KG1 (cell line): ENCODE measurements around the gene LOXHD1.

Experiments
- DNase-seq: peaks from one replicate; lab custom pipeline; 2025; lab: John Stamatoyannopoulos, UW

Gene LOXHD1

DNA sequence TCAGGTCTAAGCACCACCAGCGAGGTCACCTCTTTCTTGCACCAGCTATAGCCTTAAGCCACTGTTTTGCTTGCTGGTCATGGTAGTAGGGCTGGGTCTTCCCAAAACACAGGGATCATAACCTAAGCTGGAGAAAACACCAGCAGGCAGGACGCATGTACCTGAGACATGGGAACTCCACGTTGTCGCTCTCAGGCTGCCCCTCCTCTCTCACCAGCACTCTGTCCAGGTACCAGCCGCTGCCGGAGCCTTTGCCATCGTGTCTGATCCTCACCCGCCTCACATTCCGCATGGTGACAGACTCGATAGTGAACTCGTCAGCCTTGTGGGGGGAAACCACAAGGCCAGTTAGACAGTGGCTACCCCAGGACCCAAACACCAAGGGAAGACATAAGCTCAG lies 79.5 kb downstream of the LOXHD1 start:
- no peak for DNase-seq

DNA sequence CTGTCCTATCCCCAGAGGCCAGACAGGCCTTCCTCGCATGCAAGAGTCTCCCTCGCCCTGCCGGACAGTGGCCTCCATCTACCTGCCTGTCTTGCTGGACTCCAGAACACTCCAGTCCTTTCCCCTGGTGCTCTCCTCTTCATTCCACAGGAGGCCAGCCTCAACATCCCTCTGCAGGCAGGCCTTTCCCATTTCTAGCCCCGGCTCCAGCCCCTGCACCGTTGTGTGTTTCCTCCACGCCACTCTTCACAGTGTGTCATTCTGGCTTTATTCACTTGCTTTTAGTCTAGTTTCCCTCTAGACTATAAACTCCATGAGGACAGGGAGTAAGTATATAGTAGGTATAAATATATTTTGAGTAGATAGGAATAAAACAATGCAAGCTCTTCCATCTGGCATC lies 81.2 kb downstream of the LOXHD1 start:
- DNase-seq: no peak

DNA sequence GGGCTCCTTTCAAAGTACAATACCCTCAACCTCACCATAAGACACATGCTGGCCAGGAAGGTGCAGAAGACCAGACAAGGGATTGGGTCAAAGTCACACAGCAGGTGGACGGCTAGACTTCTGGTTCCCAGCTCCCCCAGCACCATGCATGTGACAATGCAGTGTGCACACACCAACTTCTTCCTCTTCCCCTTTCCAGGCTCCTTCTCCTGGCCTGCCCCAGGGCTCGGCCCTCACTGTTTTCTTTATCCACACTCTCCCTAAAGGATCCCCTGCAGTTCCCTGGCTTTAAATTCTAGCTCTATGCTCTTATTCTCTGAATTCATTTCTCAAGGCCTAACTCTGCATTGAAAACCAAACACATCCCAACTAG lies 82.3 kb downstream of the LOXHD1 start:
- DNase-seq: no peak

DNA sequence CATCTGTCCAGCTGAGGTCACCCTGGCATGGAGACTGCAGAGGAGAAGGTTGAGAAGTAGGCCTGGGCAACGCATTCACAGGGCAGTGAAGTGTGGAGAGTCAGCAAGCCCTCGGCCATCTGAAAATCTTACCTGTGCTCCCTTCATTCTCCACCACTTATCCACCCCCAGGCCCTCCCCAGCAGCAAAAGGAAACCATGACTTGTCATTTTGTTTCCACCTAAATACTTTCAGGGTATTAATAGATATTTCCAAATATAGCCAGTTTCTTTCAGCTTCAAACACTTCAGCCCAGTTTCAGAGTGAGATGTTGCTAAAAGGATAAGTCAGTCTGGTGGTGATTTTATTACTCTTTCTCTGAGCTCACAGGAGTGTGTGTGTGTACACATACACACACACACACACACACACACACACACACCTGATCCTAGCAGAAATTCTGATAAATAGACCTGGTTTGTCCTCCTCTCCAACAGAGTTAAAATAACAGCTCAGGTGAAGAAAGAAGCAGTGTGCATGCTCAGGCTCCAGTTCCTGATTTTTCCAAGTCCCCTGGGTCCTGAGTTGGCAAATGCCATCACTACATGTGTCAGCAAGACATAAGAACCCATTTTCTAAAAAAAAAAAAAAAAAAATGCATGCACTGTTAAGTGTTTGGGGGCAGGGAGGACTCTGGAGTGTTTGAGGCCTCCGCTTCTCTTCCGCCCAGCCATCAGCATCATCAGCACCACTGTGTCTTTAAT lies 82.8 kb downstream of the LOXHD1 start:
- no peak for DNase-seq

DNA sequence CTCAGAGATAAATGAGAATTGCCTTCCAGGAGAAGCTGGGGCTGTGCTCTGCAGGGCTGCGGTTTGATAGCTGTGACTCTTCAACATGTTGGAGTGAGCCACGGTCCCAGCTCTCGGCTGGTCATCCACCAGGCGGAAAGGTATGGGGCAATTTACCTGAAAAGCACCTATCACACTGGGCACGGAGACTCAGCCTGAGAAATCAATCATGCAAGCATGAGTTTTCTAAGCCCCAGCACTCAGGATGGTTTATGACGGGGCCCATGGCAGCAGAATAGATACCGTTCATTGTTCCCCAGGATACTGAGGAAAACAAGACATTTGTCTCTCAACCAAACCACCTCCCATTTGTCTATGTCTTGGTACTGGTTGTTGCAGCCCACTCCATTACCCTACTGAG lies 83.9 kb downstream of the LOXHD1 start:
- no peak for DNase-seq

DNA sequence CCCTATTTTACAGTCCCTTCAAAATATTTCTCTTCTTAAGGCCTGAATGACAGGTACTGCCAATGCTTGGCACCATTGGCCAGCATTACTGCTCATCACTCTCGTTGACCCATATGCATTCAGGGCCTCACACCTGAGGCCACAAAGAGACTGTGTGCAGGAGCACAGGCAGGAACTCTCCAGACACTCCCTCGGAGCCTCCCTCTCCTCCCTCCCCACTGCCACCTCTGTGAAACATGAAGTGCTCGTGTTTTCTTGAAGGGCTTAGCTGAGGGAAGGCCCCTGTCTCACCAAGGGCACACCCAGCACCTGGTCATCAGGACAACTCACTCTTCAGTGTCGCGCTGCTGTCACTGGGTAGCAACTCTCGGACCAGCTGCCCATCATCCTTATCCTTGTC lies 85.3 kb downstream of the LOXHD1 start:
- no peak for DNase-seq

DNA sequence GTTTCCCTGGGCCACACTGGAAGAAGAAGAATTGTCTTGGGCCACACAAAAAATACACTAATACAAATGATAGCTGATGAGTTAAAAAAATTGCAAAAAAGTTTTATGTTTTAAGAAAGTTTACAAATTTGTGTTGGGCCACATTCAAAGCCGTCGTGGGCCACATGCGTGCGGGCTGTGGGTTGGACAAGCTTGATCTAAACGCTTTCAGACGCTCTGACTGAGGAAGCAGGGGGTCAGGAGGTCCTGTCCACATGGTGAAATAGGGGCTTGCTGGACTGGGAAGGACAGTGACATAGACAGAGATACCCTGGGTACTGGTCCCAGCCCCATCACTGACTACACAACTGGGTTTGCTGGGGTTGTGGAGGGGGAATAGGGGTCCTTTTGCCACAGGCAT lies 86.4 kb downstream of the LOXHD1 start:
- DNase-seq: no peak

DNA sequence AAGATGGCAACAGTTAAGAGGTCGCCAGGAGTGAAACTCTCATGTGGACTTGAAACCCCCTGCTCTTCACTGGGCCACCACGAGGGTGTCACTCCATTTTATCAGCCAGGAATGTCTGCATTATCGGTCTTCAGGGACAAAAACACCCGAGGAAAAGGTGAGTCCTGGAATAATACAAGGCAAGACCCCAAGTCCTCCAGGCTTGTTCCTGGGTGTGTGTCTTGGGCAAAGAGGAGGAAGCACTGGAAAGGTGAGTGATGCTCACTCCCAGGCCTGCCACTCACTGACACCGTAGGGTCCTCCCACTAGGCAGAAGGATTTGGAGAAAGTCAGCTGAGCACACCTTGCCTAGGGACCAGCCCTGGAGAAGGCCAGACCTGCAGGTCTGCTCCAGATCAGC lies 86.9 kb downstream of the LOXHD1 start:
- no peak for DNase-seq

DNA sequence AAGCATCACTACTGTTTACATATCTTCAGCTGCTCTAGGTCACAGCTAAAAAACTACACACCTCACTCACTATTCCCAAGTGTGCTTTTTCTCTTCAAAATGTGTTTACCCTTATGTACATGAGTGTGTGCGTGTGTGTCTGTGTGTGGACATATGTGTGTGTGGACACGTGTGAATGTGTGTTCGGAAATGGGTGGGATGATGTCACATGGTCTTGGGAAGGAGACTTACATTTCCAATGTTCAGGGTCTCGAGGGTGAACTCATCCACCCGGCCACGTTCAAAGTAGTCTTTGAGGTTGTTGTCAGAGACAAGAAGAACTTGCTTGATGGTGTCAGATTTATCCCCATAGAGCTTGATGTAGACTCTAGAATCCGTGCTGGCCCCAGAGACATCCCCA lies 87.8 kb downstream of the LOXHD1 start:
- DNase-seq: no peak

DNA sequence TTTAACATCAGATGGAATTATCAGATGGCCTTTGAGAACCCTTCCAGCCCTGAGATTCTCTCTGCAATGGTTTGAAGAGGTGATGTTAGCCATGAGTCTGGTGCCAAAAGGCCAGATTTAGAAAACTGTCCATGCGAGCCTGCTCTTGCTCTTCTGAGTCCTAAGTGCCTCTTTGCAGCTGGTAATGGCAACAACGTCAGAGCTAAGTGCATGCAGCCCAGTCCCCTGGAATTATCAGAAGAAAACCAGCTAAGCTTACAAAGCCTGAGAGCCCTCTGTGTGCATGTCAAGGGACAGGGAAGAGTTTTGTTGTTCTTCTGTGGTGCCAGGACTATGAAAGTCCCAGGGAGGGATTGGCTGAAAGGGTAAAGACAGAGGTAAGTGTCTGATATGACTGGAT lies 89.8 kb downstream of the LOXHD1 start:
- DNase-seq: no peak

DNA sequence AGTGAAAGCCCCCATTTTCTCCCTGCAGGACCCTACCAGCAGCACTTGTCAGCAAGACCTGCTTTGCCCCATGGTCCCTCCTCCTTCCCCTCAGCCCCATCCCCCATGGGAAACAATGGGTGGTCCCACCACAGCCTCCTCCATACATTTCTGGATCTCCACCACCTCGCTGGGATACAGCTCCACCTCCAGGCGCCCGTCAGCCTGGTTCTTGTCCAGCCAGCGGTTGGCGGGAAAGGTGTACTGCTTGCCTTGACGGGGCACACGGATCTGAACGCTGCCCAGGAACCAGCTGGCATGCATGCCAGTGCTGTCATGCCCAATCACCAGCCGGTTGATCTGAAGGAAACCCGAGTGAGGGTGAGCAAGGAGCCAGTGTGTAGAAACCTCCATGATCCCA lies 90.9 kb downstream of the LOXHD1 start:
- no peak for DNase-seq

DNA sequence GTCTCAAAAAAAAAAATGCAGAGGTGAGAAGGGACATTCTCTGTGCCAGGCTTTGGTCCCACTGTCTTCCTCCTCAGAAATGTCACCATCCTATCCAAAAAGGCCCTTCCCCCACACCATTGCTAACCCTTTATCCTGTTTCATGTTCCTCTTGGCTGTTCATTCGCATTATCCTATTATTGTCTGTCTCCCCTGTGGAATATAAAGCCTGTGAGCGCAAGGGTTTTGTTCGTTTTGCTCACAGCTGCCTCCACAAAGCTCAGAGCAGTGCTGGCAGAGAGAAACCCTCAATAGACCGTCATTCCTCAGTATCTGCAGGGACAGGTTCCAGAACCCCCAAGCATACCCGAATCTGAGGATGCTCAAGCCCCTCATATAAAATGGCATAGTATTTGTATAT lies 91.8 kb downstream of the LOXHD1 start:
- no peak for DNase-seq

DNA sequence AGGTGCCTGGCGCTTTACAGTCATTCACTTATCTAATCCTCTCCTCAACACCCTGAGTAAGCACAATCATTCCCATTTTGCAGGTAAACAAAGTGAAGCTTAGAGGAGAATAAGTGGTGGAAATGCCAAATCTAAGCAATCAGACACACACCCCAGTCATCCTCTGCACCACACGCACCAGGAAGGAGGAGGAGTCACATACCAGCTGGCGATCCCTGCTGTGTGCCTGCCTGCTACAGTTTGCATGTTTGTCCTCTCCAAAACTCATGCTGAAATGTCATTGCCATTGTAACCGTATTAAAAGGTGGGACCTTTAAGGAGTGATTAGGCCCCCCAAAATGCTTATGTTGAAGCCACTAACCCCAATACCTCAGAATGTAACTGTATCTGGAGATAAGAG lies 93.7 kb downstream of the LOXHD1 start:
- no peak for DNase-seq

DNA sequence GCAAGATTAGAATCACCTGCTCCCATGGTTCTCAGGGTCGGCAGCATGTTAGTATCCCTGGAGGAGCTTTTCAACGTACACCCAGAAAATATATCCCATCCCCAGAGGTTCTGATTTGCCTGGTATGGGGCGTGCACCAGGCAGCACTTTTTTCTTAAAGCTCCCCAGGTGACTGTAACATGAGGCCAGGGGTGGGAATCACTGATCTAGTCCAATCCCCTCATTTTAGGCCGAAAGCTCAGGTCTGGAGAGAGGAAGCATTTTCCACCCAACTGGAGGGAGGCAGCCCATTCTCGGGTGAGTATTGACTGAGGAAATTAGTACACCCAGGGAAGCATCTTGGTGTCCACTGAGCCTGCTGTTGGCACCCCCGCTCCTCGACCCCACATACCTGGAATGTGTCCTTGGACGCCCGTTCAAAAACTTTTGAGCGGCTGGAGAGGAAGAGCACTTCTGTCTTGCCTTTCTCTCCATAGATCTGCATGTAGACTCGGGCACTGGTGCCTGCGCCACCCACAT lies 94.3 kb downstream of the LOXHD1 start:
- no peak for DNase-seq

DNA sequence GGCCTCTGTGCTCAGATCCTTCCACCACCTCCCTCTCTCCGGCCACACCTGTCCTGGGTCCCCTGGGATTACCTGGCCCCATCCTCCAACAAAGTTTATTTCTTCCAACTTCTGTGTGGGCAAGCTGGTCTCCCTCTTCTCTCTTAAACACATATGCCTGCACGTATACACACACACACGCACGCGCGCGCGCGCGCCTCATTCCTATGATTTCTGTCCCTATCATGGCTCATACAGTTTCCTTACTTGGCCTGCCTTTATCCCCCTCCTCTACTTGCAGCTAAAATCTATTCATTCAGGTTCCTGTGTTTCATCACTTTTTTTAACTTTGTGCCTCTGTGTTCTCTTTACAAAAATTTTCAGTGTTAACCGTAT lies 96.4 kb downstream of the LOXHD1 start:
- no peak for DNase-seq

DNA sequence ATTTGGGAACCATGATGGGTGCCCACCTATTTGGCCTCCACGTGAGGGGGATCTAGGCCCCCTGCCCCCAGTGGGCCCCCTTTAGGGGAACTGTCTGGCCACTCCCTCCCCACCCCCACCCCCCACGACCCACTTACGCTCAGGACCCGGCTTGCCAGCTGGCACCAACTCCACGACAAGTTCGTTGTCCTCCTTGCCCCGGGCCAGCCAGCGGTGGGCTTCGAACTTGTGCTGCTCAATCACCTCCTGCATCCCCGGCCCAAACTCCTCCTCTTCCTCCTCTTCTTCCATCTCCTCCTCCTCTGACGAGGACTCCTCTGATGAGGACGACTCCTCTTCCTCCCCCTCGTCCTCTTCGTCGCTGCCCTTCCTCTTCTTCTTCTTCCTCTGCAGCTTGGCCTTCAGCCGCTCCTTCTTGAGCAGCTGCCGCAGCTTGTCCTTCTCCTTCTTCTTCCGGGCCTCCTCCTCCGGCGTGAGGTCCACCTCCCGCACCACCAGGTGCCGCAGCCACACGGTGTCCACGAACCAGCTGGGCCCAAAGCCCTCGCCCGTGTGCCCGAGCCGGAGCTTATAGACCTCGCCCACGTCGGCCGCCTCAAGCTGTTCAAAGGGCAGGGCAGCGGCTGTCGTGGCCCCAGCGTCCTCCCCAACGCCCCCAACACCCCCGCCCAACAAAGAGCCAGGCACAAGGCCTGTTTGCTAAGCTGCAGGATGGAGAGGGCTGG lies 96.9 kb downstream of the LOXHD1 start:
- DNase-seq: no peak

DNA sequence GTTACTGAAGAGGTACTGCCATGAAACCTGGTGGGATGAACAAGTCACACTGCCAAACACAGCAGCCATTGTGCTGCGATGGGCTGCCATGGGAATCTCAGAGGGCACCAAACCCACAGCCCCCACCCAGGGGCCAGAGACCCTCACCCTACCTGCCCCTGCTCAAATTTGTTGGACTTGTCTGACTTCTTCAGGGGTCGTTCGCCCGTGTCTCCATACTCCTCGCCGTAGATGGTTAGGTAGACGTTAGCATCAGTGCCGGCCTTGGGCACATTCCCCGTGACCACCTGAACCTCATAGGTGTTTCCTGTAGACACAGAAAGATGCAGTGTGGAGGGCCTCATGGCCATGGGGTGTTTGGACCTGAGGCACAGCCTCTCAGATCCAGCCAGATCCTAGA lies 97.7 kb downstream of the LOXHD1 start:
- DNase-seq: no peak

DNA sequence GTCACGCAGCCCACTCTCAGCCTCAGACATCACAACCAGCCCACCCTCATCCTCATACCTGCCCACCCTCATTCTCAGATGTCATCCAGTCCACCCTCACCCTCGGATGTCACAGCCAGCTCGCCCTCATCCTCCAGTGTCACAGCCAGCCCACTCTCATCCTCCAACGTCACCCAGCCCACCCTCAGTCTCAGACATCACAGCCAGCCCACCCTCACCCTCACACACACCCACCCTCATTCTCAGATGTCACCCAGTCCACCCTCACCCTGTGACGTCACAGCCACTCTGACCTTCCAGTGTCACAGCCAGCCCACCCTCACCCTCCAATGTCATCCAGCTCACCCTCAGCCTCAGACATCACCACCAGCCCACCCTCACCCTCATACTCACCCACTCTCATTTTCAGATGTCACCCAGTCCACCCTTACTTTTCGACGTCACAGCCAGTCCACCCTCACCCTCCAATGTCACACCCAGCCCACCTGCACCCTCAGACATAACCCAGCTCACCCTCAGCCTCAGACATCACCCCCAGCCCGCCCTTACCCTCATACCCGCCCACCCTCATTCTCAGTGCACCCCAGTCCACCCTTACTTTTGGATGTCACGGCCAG lies 100.3 kb downstream of the LOXHD1 start:
- no peak for DNase-seq

DNA sequence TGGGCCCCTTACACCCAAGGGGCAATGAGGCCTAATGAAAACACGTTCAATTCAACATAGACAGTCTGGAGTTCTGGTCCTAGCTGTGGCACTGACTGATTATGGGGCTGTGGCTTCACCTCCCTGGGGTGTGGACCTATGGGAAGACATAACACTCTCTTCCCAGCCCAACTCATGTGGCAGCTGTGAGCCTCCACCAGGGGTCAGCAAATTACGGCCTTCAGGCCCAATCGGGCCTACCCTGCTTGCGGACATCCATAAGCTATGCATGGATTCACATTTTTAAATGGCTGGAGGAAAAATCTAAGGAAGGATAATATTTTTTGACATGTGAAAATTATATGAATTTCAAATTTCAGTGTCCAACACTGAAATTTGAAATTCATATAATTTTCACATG lies 101.3 kb downstream of the LOXHD1 start:
- no peak for DNase-seq

DNA sequence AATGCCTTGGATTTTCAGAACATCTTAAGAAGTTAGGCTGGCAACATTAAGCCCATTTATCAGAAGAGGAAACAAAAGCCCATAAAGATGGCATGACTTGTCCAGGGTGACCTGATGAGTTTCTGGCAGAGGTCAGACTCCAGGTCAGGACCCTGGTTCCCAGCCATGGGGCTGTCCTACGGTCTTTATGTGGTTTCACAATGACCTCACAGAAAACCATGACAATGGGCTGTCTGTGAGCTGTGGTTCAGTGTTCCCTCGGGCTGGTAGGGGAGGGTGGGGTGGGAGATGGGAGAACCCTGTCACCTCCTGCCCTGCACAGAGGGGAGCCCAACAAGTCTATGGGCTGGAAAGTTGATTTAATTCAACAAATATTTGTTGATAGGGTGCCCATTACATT lies 101.8 kb downstream of the LOXHD1 start:
- DNase-seq: no peak

DNA sequence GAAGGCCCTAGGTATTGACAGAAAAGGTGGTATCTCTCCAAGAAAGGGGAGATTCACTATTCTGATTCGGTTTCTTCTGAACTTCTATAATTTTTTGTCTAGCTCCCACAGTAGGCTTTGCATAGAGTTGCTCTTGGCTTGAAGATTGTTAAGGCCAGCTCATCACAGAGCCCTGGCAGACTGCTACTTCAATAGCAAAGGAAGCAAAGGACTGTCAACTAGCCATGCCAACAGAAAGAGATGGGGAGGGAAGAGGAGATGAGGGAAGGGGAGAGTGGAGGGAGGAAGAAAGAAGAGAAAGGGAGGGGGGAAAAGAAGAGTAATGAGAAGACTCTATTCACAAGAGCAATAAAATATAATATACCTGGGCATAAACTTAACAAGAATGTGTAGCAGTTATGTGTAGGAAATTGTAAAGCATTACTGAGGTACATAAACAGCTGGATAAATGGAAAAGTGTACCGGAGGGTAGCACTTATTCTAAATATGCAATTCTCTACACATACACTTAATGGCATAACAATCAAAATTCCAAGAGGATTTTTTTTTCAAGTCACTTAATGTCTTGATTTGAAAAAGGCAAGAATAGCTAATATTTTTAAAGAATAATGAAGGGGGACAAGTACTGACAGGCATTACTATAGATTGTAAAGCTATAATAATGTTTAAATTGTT lies 102.5 kb downstream of the LOXHD1 start:
- DNase-seq: no peak

DNA sequence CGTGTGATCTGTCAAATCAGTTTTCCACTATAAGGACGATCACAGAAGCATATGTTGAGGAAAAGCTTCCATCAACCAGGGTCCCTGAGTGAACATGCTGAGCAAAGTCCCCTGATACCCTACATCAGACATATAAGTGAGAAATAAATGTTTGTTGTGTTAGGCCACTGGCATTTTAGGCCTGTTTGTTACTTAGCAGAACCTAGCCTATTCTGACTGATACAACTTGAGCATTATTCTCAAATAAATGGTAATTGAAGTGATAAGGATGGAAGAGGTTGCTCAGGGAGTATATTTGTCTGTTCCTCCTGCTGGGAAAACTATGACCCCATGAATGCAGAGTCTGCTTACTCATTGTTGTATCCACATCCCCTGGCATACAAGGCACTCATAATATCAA lies 106.4 kb downstream of the LOXHD1 start:
- no peak for DNase-seq

DNA sequence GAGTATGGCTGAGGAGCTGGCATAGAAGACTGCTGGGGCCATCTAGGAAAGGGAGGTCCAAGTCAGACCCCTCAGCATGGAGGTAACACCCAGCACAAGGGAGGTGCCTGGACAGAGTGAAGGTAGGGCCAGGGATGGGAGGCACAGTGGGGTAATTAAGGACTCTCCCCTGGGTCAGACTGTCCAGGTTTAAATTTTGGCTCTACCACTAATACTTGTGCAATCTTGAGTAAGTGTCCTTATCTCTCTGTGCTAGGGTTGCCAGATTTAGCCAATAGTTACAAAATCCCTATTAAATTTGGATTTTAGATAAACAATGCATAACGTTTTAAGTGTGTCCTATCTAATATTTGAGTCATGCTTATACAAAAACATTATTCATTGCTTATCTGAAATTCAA lies 109.5 kb downstream of the LOXHD1 start:
- DNase-seq: no peak
